HL-60/S4 (cell line): ENCODE results near the gene PRTN3.
"Not testable (repeated sequence)": the region's sequence is repeated elsewhere in the genome, so short reads cannot be mapped to it uniquely, and the experiment has no call there.

Source experiments
- in situ Hi-C: fragments of 300-500 bp; cut with MboI; formaldehyde crosslinking; loops from 2 replicates; pipeline ENCODE4 v1.14.3; 2022; ENCODE audit warnings: low sequenced_read_pairs

PRTN3 gene

DNA sequence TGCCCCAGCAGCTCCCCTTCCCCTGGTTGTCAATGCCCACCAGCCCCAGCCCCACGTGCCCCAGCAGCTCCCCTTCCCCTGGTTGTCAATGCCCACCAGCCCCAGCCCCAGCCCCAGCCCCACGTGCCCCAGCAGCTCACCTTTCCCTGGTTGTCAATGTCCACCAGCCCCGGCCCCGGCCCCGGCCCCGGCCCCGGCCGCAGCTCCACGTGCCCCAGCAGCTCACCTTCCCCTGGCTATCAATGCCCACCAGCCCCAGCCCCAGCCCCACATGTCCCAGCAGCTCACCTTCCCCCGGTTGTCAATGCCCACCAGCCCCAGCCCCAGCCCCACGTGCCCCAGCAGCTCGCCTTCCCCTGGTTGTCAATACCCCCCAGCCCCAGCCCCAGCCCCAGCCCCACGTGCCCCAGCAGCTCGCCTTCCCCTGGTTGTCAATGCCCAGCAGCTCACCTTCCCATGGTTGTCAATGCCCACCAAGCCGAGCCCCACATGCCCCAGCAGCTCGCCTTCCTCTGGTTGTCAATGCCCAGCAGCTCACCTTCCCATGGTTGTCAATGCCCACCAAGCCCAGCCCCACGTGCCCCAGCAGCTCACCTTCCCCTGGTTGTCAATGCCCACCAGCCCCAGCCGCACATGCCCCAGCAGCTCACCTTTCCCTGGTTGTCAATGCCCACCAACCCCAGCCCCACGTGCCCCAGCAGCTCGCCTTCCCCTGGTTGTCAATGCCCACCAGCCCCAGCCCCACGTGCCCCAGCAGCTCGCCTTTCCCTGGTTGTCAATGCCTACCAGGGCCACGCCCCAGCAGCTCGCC is 38.2 kb downstream of the PRTN3 start:
- in situ Hi-C loops: not testable (repeated sequence)

DNA sequence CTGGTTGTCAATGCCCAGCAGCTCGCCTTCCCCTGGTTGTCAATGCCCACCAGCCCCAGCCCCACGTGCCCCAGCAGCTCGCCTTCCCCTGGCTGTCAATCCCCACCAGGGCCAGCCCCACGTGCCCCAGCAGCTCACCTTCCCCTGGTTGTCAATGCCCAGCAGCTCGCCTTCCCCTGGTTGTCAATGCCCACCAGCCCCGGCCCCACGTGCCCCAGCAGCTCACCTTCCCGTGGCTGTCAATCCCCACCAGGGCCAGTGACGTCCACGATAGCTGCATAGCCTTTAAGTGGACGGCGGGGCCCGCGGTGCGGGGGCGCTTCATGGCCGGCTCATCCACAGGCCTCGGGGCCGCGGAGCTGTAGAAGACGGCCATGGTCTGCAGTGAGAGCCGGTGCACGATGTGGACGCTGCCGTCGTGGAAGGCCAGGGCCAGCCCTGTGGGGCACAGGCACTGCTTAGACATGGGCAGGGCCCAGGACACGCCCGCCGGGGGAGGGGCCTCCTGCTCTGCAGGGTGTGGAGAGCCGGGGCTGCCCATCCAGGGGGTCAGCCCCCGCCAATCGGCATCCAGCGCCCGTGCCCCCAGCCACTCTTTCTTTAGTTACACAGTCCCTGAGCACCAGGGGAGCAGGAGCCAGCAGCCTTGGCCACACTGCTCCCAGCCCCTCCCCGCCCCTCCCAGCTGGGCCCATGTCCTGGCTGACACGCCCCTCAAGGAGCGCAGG is 39.1 kb downstream of the PRTN3 start:
- in situ Hi-C loops: no loop called here

DNA sequence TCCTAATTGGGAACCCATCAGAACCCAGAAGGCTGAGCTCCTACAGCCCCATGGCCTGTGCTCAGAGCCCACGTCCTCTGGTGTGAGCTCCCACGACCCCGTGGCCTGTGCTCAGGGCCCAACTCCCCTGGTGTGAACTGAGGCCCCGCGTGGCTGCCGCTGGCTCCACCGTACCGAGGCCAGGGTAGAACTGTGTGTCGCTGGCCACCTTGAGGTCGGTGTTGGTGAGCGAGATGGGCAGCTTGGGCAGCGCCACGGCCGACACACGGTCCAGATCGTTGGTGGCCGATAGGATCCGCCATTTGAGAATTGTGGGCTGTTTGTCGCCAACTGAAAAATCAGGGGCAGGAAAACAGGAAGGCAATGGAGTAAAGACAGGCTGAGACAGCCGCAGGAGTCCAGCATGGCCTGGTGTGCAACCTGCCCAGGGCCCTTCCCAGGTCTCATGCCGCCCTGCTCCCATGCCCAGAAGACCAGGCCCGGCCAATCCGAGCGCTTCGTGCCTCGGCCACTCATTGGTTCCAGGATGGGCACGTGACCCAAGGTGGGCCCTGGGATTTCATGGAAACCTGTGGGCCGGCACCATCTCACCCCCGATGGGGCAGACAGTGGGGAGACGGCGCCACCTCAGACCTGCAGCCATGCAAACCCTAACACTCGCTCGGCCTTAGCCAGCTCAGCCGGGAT is 40.7 kb downstream of the PRTN3 start:
- in situ Hi-C loops: no loop called here

DNA sequence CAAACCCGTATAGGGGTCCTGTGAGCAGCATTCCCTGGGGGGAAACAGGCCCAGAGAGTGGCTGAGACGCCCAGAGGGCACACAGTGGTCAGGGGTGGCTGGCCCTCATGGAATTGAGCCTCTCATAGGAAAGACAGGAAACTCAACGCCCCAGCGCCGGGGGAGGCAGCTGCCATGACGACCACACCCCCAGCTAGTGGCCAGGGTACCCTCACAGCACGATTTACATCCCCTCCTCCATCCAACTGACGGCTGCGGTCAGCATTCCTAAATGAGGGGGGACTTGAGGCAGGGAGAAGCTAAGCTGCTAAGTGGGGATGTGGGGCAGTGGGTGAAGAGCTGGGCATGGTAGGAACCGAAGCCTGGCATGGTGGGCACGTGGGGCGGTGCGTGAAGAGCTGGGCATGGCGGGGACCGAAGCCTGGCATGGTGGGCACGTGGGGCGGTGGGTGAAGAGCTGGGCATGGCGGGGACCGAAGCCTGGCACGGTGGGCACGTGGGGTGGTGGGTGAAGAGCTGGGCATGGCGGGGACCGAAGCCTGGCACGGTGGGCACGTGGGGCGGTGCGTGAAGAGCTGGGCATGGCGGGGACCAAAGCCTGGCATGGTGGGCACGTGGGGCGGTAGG is 42.2 kb downstream of the PRTN3 start:
- in situ Hi-C loops: no loop called here

DNA sequence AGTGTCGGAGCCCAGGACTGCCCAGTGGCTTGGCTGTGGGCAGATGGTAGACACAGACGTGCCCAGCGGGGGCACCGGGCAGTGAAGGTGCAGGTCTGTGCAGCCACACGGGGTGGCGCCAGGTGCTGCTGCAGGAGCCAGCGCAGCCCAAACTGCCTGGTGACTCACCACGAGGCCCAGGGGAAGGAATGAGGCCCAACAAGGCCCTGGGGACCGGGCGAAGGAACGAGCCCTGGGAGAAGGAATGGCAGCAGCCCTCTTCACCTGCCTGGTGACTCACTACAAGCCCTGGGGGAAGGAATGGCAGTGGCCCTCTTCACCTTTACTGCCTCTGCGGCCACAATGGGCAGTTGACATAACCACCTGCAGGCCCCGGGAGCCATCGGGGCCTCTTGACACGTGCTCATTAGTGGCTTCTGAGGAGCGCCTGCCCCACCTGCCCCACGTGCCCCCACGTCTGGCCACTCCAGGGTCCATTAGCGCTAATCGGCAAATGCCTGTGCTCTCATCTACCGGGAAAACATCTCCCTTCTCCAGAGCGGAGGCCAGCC is 42.9 kb downstream of the PRTN3 start:
- in situ Hi-C loops: no loop called here

DNA sequence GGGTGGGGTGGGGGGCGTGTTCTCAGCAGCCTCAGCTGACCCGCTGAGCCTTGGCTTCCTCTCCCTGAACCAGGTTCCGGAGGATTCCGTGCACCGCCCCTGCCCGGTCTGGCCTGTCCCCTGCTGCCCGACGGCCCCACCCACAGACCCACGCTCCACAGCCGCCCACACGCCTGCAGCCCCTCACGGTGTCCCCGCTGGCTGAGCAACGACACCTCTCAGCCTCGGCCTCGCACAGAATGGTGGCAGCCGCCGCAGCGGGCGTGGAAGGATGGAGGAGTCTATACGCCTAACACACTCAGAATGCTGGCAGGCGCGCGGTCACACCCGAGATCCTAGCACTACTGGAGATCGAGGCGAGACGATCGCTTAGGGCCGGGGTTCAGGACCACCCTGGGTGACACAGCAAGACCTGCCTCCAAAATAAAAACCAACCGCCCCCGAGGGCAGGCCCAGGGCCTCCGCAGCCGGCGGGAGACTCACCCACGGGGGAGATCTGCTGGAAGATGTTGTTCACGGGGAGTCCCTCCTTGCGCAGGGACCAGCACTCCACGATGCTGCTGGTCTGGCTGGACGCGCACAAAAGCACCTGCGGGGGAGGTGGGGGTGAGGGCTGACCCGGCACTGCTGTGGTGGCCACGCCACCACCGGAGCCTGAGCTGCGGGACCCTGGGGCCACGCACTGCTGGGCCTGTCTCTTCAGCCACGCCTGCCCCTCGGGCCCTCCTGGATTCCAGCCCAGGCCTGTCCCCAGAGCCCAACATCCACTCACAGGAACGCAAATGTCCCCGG is 43.8 kb downstream of the PRTN3 start:
- in situ Hi-C loops: no loop called here

DNA sequence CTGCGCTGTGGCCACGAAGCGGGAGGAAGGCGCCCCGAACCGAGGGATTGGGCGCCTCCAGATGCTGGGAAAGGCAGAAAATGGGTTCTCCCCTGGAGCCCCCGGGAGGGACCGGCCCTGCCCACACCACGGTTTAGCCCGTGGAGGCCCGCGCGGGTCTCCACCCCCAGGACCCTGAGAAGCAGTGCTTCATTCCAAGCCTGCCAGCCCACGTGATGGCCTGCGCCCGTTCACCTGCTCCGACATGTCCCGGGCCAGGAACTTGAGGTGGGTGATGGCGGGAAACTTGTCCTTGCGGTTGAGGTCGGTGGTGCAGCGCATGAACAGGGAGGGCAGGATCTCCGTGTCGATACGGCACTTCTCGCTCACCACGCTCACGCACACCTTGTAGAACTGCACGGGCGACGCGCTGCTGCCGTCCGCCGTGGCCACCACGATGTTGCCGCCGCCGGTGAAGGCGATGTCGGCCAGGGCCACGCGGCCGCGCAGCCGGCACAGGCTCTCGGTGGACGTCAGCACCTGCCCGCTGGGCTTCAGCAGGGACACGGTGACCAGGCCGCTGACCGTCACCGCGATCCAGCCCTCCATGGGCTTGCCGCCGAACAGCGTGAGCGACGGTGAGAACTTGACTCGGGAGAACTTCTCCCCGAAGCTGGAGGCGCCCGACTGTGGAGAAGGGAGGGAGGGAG is 44.9 kb downstream of the PRTN3 start:
- in situ Hi-C loops: no loop called here

DNA sequence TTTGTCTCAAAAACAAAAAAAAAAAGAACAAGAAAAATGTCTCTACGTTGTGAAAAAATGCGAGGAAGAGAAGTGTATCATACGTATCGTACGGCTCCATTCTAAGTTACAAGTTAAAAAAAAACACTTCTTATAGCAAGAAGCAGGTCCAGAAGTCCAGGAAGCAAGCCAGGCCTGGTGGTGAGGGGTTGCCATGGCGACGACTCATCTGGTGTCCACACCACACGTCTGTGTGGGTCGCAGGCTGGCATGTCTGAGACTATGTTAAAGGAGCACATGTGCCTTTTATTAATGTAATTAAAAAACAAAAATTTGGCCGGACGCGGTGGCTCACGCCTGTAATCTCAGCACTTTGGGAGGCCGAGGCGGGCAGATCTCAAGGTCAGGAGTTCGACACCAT is 46.3 kb downstream of the PRTN3 start:
- in situ Hi-C loops: no loop called here

DNA sequence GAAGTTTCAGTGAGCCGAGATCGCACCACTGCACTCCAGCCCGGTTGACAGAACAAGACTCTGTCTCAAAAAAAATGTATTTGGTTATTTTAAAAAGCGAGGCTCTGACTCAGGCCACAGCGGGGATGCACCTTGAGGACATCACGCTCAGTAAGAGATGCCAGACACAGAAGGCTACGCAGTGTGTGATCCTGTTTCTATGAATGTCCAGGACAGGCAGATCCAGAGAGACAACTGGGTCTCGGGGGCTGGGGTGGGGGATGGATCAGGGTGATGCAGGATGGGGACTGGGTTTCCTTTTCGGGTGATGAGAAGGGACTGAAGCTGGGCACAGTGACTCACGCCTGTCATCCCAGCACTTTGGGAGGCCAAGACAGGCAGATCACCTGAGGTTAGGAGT is 46.8 kb downstream of the PRTN3 start:
- in situ Hi-C loops: no loop called here

DNA sequence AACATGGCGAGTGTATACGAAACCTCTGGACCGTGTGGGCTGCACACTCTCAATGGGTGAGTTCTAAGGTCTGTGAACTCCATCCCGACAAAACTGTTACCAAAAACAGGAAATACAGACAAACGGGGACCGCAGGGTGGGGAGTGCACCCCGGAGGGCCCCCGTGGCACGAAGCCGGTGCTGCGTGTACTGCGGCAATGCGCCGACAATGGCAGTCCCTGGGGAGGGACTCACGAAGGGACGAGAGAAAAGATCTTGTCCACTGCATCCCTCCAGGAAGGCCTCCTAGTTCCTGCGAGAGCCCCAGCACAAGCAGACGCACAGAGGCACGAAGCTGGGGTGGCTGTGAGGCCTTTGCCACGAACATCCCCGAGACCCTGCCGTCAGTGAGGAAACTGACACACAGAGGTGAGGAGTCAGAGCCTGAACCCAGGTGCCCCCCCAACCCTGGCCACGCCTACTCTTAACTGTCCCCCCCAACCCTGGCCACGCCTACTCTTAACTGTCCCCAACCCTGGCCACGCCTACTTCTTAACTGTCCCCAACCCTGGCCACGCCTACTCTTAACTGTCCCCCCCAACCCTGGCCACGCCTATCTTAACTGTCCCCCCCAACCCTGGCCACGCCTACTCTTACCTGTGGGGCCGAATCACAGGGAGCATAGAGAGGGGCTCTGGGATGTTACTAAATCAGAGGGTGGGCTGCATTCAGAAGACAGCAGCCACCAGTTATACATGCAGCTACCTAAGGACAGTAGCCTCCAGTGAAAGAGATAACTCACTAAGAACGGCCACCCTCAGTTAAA is 48.0 kb downstream of the PRTN3 start:
- in situ Hi-C loops: no loop called here

DNA sequence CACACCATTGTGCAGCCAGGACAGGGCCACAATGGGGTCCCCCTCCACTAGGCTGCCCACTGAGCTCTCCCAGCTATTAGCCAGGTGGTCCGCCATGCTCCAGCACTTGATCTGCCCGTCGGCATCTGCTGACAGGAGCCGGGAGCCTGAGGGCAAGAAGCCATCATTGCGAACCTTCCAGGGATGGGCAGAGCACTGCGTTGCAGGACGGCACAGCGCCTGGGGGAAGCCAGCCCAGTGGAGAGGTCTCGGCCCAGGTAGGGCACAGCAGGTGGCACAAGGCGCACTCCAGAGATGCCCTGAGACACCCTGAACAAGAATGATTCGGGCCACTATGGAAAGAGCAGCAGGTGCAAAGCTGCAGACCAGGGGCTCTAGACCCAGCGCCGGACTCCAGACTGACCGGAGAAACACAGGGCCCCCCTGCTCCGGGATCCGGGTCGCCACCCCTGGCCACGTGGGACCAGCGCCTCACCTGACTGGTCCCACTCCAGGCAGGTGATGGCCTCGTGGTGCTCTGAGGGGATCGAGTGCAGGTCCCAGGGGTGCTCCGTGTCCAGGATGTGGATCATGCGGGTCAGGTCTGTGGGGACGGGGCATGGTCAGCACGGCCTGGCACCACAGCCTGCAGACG is 49.0 kb downstream of the PRTN3 start:
- in situ Hi-C loops: no loop called here

DNA sequence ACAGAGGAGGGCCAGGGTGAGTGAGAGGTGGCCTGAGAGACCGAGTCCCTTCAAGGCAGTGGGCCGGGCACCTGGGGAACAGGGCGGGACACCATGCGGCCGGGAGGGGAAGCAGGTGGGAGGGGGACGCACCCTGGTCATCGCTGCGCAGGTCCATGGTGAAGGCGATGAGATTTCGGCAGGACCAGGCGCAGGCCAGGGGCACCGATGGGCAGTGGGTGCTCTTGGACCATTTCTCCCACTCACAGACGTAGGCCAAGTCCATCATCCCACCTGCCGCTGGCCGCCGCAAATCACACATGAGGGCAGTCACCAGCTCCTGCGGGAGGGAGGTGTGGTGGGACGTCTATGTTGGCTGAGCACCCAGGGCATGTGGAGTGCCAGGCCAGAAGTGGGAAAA is 50.0 kb downstream of the PRTN3 start:
- in situ Hi-C loops: no loop called here

DNA sequence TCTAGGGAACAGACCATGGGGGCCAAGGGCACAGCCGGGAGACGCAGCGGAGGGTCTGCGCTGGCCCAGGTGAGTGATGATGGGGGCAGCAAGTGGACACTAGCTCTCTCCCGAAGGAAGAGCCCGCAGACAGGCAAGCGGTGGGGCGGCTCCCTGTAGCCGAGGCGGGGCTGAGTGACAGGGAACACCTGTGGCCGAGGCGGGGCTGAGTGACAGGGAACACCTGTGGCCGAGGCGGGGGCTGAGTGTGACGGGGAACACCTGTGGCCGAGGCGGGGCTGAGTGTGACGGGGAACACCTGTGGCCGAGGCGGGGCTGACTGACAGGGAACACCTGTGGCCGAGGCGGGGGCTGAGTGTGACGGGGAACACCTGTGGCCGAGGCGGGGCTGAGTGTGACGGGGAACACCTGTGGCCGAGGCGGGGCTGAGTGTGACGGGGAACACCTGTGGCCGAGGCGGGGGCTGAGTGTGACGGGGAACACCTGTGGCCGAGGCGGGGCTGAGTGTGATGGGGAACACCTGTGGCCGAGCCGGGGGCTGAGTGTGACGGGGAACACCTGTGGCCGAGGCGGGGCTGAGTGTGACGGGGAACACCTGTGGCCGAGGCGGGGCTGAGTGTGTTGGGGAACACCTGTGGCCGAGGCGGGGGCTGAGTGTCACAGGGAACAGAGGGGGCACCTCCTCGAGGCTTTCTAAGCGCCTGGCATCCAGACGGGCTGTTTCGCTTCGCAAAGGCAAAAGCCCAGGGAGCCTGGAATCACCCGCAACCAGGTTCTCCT is 50.8 kb downstream of the PRTN3 start:
- in situ Hi-C loops: not testable (repeated sequence)

DNA sequence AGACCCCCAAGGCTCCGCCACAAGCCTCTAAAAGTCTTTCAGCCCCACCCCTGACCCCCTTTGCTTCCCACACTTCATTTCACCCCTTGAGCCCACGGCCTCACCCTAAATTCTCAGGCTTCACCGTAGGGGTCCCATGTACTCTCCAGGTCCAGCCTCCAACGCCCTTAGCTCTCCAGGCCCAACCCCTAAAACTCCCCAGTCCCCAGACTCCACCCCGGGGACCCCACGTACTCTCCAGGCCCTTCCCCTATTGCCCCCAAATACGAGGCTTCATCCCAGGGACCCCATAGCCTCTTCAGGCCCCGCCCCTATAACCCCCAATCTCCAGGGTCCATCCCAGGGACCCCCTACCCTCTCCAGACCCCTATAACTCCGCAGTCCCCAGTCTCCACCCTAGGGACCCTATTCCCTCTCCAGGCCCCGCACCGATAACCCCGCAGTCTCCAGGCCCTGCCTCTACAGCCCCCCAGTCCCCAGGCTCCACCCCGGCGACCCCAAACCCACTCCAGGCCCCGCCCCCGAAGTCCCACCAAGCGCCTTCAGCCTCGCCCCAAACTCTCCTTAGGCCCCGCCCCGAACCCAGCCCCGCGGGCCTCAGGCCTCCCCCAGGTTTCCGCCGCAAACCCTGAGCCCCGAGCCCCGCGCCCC is 51.6 kb downstream of the PRTN3 start:
- in situ Hi-C loops: no loop called here

DNA sequence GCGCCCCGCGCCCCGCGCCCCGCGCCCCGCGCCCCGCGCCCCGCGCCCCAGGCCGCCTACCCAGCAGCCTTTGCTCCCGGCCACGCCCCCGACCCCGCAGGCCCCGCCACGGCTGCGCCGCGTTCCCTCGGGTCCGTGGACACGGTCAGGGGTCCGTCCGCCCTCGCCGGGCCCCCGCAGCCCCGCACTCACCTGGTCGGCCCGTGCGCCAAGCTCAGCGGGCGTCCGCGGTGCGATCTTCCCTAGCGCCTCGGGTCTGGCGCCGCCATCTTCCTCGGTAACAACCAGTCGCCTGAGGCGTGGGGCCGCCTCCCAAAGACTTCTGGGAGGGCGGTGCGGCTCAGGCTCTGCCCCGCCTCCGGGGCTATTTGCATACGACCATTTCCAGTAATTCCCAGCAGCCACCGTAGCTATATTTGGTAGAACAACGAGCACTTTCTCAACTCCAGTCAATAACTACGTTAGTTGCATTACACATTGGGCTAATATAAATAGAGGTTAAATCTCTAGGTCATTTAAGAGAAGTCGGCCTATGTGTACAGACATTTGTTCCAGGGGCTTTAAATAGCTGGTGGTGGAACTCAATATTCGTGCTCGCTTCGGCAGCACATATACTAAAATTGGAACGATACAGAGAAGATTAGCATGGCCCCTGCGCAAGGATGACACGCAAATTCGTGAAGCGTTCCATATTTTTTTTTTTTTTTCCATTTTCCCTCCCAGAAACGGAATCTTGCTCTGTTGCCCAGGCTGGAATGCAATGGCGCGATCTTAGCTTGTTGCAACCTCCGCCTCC is 52.3 kb downstream of the PRTN3 start, which contains the start of the genes MED16 and RNU6-9:
Gene MED16, minus strand, starts transcription at position 294 of the 796 bp plus-strand sequence. CDS start 2,056 bp downstream, outside the sequence.
Gene RNU6-9, plus strand, starts transcription at position 591 of the 796 bp plus-strand sequence.
- in situ Hi-C loops: no loop called here

DNA sequence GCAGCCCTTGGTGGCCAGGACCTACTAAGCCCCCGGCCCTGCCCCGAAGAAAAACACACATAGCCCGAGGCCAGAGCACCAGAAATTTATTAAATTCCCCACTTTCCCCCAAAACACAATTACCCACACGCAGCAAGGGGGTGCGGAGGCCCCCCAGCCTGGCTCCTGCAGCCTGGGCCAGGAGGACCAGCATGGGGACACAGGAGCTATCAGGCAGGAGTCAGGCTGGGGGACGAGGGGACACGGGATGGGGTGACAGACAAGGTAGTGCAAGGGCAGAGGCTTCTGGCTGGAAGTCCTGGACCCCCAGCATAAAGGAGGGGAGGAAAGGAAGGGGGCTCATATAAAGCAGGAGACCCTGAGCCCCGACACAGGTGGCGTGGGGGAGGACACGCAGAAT is 55.6 kb downstream of the PRTN3 start:
- in situ Hi-C loops: no loop called here
